HG03342 (cell line): ENCODE data around the gene NOS1.

Experiments
- ATAC-seq: cut with Tn5 transposase; IDR thresholded peaks from one replicate; pipeline ENCODE4 v1.9.1; 2021; ENCODE audit warnings: mild to moderate bottlenecking, moderate library complexity; ENCODE audit not compliant: unreplicated experiment

Gene NOS1

GRCh38 chr12:117365049-117365616 lies 3.7 kb upstream of the NOS1 start:
- ATAC-seq = no peak

GRCh38 chr12:117363953-117364486 lies 2.6 kb upstream of the NOS1 start:
- no peak for ATAC-seq

- ATAC-seq = no peak
These were observed 1.7 kb upstream of the NOS1 start for GRCh38 chr12:117363056-117363662.

GRCh38 chr12:117362391-117362790 lies 965 bp upstream of the NOS1 start:
- no peak for ATAC-seq

- ATAC-seq = no peak
These were observed 479 bp upstream of the NOS1 start for GRCh38 chr12:117361905-117362304.

GRCh38 chr12:117360551-117361346 lies 677 bp downstream of the NOS1 start:
- ATAC-seq = no peak

GRCh38 chr12:117360222-117360550 lies 1.2 kb downstream of the NOS1 start:
- no peak for ATAC-seq

- no peak for ATAC-seq
These were observed 2.2 kb downstream of the NOS1 start for GRCh38 chr12:117359029-117359845.

- no peak for ATAC-seq
These were observed 5.4 kb downstream of the NOS1 start for GRCh38 chr12:117356048-117356447.

GRCh38 chr12:117352883-117353282 lies 8.5 kb downstream of the NOS1 start:
- ATAC-seq = no peak

- ATAC-seq = no peak
These were observed 9.2 kb downstream of the NOS1 start for GRCh38 chr12:117352206-117352605.

- ATAC-seq = no peak
These were observed 11.3 kb downstream of the NOS1 start for GRCh38 chr12:117350140-117350539.

GRCh38 chr12:117347588-117347987 lies 13.8 kb downstream of the NOS1 start:
- ATAC-seq = no peak

- ATAC-seq = no peak
These were observed 16.7 kb downstream of the NOS1 start for GRCh38 chr12:117344716-117345115.

- ATAC-seq = no peak
These were observed 17.6 kb downstream of the NOS1 start for GRCh38 chr12:117343849-117344248.

- ATAC-seq = no peak
These were observed 18.1 kb downstream of the NOS1 start for GRCh38 chr12:117343296-117343695.

- ATAC-seq = no peak
These were observed 18.7 kb downstream of the NOS1 start for GRCh38 chr12:117342682-117343081.

- ATAC-seq = no peak
These were observed 19.2 kb downstream of the NOS1 start for GRCh38 chr12:117342247-117342646.

- no peak for ATAC-seq
These were observed 22.3 kb downstream of the NOS1 start for GRCh38 chr12:117339104-117339503.

- no peak for ATAC-seq
These were observed 26.4 kb downstream of the NOS1 start for GRCh38 chr12:117334855-117335587.

- no peak for ATAC-seq
These were observed 27.4 kb downstream of the NOS1 start for GRCh38 chr12:117334051-117334450.
